Gastrocnemius medialis (tissue), 4 donors: ENCODE data around the gene EFEMP1. TPM values are rescaled to one million over a fixed set of nuclear protein-coding genes. Genes with fewer than 3 reads are reported as not detected.

Experiments
- ATAC-seq, 2 donors: fragments of 150-250 bp; one replicate each; pipeline ENCODE4 v1.9.1; 2016
- DNase-seq, 2 donors: peaks; one replicate each; pipeline ENCODE4 v3.0.0-alpha.2; 2019
- H3K27ac ChIP-seq, 4 donors: fragments of 200-600 bp; sonication (generic); 1 replicate in 1 of 4; 2 replicates in 3 of 4; pipeline ENCODE4 v1.5.1; 2016 to 2018; ENCODE audit warnings: mild to moderate bottlenecking in 2 of 4, moderate library complexity in 1 of 4
- H3K27me3 ChIP-seq, 3 donors: fragments of 200-600 bp; sonication (generic) in 2 of 3; 1 replicate in 1 of 3; 2 replicates in 2 of 3; pipeline versions ENCODE4 v1.5.1 to v1.6.0; 2016 to 2019; ENCODE audit warnings: mild to moderate bottlenecking in 1 of 3, moderate library complexity in 1 of 3
- H3K36me3 ChIP-seq, 2 donors: fragments of 200-600 bp; sonication (generic) in 1 of 2; one replicate each; pipeline ENCODE4 v1.5.1; 2017 to 2018
- H3K4me1 ChIP-seq, 2 donors: fragments of 200-600 bp; sonication (generic) in 1 of 2; one replicate each; pipeline ENCODE4 v1.5.1; 2016 to 2017; ENCODE audit warnings: mild to moderate bottlenecking in 2 of 2
- H3K4me3 ChIP-seq, 4 donors: fragments of 200-600 bp; sonication (generic) in 3 of 4; 1 replicate in 1 of 4; 2 replicates in 3 of 4; pipeline ENCODE4 v1.5.1; 2016 to 2019; ENCODE audit warnings: mild to moderate bottlenecking in 2 of 4
- H3K9me3 ChIP-seq, 3 donors: fragments of 200-600 bp; sonication (generic) in 2 of 3; 1 replicate in 1 of 3; 2 replicates in 2 of 3; pipeline ENCODE4 v1.5.1; 2016 to 2019
- POLR2A ChIP-seq, 2 donors: fragments of 450-650 bp; IDR thresholded peaks; one replicate each; pipeline ENCODE4 v1.6.1; 2017; ENCODE audit warnings: antibody characterized with exemption in 2 of 2, mild to moderate bottlenecking in 2 of 2, moderate library complexity in 2 of 2
- in situ Hi-C, 4 donors: fragments of 200-750 bp; cut with MboI; loops; one replicate each; pipeline versions ENCODE4 v1.15.0 to v1.8.0; 2017; ENCODE audit warnings: low sequenced_read_pairs in 4 of 4
- intact Hi-C: fragments of 100-400 bp; cut with DNase I; formaldehyde crosslinking; loops from one replicate; pipeline ENCODE4 v1.15.1; 2023; ENCODE audit warnings: low total_unique reads
- total RNA-seq, 4 donors: library from RNA; depleted of rRNA; stranded (reverse); fragments of >200 nt; gene quantifications; one replicate each; pipeline versions ENCODE4 v1.1.0 to v1.2.3, GENCODE V29; 2016
- TF ChIP-seq, protein P1 (sequence below), 5 experiments: fragments of 450-650 bp in 3 of 5; fragments of 200-600 bp in 2 of 5; sonication (generic) in 2 of 5; IDR thresholded peaks in 4 of 5; conservative IDR thresholded peaks in 1 of 5; 1 replicate in 4 of 5; 2 replicates in 1 of 5; pipeline ENCODE4 v1.5.1; 2016 to 2019; ENCODE audit warnings: antibody characterized with exemption in 5 of 5, mild to moderate bottlenecking in 3 of 5, moderate library complexity in 3 of 5

Gene EFEMP1
- total RNA-seq, 4 donors from 2014 or later = 1.5 to 30.1 (median 20.8) TPM

DNA sequence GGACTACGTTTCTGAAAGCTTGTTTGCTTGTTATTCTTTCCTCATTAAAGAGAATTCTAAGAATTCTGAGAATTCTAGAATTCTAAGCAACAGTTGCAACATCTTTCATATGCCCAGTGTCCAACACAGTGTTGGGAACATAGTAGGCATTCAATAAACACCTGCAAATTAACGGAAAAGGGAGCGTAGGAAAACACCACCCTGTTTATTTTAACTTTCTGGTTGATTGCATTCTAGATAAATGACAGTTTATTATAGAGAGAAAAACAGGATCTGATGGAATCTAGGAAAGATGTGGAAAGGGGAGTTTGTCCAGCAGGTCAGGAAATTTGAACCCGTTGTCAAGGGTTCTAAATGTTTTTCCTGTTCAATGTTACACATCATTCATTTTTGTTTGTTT lies 24.2 kb upstream of the EFEMP1 start:
- TF ChIP-seq, protein P1, sequence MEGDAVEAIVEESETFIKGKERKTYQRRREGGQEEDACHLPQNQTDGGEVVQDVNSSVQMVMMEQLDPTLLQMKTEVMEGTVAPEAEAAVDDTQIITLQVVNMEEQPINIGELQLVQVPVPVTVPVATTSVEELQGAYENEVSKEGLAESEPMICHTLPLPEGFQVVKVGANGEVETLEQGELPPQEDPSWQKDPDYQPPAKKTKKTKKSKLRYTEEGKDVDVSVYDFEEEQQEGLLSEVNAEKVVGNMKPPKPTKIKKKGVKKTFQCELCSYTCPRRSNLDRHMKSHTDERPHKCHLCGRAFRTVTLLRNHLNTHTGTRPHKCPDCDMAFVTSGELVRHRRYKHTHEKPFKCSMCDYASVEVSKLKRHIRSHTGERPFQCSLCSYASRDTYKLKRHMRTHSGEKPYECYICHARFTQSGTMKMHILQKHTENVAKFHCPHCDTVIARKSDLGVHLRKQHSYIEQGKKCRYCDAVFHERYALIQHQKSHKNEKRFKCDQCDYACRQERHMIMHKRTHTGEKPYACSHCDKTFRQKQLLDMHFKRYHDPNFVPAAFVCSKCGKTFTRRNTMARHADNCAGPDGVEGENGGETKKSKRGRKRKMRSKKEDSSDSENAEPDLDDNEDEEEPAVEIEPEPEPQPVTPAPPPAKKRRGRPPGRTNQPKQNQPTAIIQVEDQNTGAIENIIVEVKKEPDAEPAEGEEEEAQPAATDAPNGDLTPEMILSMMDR (IDR thresholded peaks at IDR 0.05 in 4 of 5, conservative IDR thresholded peaks at IDR 0.05 in 1 of 5) = no peak
- no peak for TF ChIP-seq POLR2A (IDR thresholded peaks at IDR 0.05)
- Histone ChIP-seq H3K27ac (no peak overlapping the region), H3K4me1 (no peaks in the 10 kb centered on the region), H3K9me3 (no peaks in the 10 kb centered on the region), H3K36me3 (no peaks in the 10 kb centered on the region), H3K4me3 (no peak overlapping the region), H3K27me3 (no peaks in the 10 kb centered on the region)
- in situ Hi-C loops = no loop called here
- intact Hi-C loops = no loop called here
- ATAC-seq (no peak), DNase-seq (no peak)

DNA sequence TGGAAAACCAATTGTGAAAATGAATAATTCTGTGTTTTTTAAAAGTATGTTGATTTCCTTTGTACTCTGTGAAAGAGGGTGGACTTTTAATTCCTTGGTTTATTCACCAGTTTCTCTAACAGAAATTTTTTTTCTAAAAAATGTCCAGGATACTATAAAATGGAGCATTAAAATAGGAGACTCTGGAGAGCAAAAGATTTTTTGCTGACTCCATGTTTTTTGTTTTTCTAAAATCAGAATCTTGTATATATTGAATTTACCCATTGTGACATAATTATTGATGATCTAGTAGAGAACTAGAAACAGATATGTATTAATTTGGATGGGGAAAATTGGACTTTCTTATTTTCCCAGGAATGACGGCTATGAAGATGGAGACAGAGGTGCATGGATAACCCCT lies 23.2 kb upstream of the EFEMP1 start:
- intact Hi-C loops = no loop called here
- Histone ChIP-seq H3K4me3 (no peak overlapping the region), H3K4me1 (no peaks in the 10 kb centered on the region), H3K27ac (no peak overlapping the region), H3K27me3 (no peaks in the 10 kb centered on the region), H3K36me3 (no peaks in the 10 kb centered on the region), H3K9me3 (no peaks in the 10 kb centered on the region)
- TF ChIP-seq, protein P1 (IDR thresholded peaks at IDR 0.05 in 4 of 5, conservative IDR thresholded peaks at IDR 0.05 in 1 of 5) = no peak
- DNase-seq (no peak), ATAC-seq (no peak)
- in situ Hi-C loops = no loop called here

DNA sequence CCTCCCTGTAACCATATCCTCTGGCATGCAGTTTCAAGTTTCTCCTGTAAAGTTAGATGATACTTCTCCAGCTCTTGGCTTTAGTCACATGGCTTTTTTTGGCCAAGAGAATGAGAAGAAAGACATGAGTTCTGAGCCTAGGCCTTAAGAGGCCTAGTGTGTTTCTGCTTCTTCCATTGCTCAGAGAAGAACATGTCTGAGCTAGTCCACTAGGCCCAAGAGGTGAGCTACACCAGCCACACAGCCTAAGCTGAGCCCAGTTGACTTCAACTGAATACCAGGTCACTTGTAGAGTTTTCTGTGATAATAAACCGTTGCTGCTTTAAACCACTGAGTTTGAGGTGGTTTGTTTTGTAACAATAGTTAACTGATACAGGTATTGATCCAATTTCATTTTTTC lies 19.9 kb upstream of the EFEMP1 start:
- Histone ChIP-seq H3K36me3 (no peaks in the 10 kb centered on the region), H3K4me3 (no peak overlapping the region), H3K4me1 (no peaks in the 10 kb centered on the region), H3K27me3 (no peaks in the 10 kb centered on the region), H3K9me3 (no peaks in the 10 kb centered on the region), H3K27ac (no peak overlapping the region)
- in situ Hi-C loops = no loop called here
- TF ChIP-seq POLR2A (IDR thresholded peaks at IDR 0.05) = no peak
- TF ChIP-seq, protein P1 (IDR thresholded peaks at IDR 0.05 in 4 of 5, conservative IDR thresholded peaks at IDR 0.05 in 1 of 5) = no peak
- no peak for ATAC-seq
- no peak for DNase-seq
- intact Hi-C loops = no loop called here

DNA sequence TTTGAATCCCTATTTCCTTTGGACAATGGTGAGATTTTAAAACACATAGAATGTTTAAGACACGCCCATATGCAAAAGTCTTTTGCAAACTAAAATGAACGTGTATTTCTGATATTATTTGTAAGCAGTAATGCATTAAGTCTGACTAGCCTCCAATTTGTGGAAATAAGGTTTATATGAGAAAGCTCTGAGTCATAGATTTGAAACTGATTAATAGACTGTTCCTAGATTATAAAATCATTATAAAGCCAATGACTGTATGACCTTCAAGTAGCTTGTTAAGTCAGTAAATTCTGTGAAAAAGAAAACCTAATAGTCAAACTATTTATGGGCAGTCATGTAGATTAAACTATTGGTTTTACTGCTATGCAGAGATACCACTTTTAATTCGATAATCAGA lies 12.8 kb upstream of the EFEMP1 start:
- in situ Hi-C loops (no loop called here), intact Hi-C loops (no loop called here)
- Histone ChIP-seq H3K4me3 (no peak overlapping the region), H3K36me3 (no peaks in the 10 kb centered on the region), H3K27ac (no peak overlapping the region), H3K4me1 (no peaks in the 10 kb centered on the region), H3K9me3 (no peaks in the 10 kb centered on the region), H3K27me3 (no peaks in the 10 kb centered on the region)
- no peak for TF ChIP-seq POLR2A (IDR thresholded peaks at IDR 0.05)
- TF ChIP-seq, protein P1 (IDR thresholded peaks at IDR 0.05 in 4 of 5, conservative IDR thresholded peaks at IDR 0.05 in 1 of 5) = no peak
- ATAC-seq = no peak
- DNase-seq = no peak

DNA sequence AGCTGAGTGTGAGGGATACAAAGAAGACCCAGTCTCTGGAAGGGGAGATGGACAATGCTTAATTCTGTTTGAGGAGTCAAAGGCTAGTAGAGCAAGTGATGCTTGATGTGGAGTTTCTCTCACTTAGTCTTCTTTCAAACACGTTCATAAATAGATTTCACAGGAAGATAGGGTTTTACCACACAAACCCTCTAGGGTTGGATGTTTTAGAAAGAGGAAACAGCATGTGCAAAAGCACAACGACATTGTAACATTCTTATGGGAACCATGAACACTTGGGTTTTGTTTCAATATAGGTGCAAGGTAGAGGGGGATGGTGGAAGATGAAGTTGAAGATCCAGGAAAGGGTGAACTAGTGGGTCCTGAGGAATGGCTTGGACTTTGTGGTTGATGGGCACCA lies 10.8 kb upstream of the EFEMP1 start:
- no peak overlapping the region for H3K27ac ChIP-seq
- H3K36me3 ChIP-seq = no peaks in the 10 kb centered on the region
- in situ Hi-C loops = no loop called here
- no peak overlapping the region for H3K4me3 ChIP-seq
- no peaks in the 10 kb centered on the region for H3K27me3 ChIP-seq
- no peaks in the 10 kb centered on the region for H3K4me1 ChIP-seq
- ATAC-seq (no peak), DNase-seq (no peak)
- TF ChIP-seq, protein P1 (IDR thresholded peaks at IDR 0.05 in 4 of 5, conservative IDR thresholded peaks at IDR 0.05 in 1 of 5) = no peak
- no peak for TF ChIP-seq POLR2A (IDR thresholded peaks at IDR 0.05)
- H3K9me3 ChIP-seq = no peaks in the 10 kb centered on the region
- intact Hi-C loops = no loop called here
